ENCODE data around the gene MED25.

Gene MED25

DNA sequence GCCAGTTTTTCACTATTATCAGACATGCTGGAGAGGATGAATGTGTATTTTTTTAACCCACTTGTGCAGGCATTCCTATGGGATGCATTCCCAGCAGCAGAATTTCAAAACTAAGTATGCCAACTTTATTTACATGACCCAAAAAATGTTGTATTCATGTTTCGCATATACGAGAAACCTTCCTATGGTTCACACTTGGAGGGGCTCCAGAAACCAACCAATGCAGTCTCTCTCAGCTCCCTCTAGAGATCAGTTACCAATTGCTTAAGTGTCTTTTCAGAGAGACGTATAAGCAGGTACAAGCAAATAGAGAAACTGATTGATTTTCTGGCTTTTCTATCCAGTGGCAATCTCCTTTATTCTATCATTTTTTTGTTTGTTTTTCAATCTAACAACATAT lies 27.3 kb downstream of the MED25 start:
- FAIRE-seq = no peak

DNA sequence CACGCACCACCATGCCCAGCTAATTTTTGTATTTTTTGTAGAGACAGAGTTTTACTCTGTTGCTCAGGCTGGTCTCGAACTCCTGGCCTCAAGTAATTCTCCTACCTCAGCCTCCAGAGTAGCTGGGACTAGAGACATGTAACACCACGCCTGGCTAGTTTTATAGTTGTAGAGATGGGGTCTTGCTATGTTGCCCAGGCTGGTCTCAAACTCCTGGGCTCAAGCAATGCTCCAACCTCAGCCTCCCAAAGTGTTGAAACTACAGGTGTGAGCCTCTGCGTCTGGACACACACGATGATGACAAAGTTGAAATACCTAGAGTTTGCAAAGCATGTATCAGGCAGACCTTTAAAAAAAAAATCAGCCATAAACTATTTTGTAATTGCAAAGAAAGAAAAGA lies 28.3 kb downstream of the MED25 start:
- FAIRE-seq = no peak

DNA sequence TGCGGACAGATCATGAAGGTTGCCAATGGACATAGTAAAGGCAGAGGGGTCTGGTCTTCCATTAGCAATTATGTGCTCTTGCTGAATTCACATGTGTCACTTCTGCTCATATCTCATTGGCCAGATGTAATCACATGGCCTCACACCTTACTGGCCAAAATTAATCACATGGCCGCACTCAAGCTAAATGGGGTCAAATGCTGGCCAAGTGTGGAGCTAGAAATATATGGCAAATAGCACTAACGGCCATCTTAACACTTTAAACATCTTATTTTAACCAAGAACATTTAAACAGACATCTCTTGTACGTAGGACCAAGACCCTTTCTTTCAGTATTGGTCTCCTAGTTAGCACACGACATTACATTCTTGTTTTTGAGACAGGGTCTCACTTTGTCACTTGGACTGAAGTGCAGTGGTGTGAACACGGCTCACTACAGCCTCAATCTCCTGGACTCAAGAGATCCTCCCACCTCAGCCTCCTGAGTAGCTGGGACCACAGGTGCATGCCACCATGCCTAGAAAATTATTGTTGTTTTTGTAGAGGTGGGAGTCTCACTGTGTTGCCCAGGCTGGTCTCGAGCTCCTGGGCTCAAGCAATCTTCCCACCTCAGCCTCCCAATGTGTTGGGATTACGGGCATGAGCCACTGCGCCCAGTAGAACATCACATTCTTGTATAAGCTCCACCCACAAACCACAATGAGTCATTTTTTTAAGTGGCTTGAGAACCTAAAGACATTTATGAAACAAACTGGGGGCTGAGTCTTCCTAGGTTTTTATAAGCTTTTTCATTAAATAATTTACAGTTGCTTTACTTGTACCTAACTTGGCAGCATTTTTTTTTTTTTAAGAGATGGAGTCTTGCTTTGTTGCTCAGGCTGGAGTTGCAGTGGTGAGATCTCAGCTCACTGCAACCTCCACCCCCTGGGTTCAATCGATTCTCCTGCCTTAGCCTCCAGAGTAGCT lies 29.9 kb downstream of the MED25 start:
- FAIRE-seq = no peak

GRCh38 chr19:49848938-49849337 lies 30.8 kb downstream of the MED25 start:
- no peak for FAIRE-seq

DNA sequence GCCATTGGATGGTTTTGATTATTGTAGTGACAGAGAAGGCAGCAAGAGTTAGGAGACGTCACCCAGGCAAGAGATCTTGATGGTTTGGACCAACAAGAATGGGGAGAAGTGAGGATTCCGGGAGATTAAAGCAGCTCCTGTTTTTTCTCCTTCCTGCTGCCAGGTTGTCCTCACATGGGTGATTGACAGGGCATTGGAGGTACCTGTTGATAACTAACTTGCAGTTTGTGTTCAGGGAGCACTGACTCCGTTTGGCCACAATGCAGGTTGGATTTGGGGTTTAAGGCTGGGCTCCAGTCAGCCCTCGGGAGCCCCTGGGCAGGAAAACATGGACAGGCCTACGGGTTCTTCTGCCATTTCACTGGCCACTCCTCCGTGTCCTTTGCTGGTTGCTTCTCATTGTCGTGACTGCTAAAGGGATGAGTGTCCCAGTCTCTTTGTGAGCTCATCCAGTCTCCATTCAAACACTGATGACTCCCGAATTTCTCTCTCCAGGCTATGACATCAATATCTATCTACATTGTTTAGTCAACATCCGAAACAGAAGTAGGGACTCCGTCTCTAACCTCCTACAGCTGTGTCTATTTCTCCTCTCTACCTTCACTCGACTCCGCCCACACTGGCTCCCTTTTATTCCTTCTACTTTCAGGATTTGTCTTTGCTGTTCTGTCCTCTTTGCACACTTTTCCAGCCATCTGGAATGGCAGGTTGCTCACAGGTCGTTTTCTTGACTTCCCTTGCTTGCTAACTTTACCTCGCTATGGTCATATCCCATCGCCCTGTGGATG lies 31.5 kb downstream of the MED25 start:
- FAIRE-seq = no peak

GRCh38 chr19:49850221-49850486 lies 32.1 kb downstream of the MED25 start:
- FAIRE-seq = no peak

DNA sequence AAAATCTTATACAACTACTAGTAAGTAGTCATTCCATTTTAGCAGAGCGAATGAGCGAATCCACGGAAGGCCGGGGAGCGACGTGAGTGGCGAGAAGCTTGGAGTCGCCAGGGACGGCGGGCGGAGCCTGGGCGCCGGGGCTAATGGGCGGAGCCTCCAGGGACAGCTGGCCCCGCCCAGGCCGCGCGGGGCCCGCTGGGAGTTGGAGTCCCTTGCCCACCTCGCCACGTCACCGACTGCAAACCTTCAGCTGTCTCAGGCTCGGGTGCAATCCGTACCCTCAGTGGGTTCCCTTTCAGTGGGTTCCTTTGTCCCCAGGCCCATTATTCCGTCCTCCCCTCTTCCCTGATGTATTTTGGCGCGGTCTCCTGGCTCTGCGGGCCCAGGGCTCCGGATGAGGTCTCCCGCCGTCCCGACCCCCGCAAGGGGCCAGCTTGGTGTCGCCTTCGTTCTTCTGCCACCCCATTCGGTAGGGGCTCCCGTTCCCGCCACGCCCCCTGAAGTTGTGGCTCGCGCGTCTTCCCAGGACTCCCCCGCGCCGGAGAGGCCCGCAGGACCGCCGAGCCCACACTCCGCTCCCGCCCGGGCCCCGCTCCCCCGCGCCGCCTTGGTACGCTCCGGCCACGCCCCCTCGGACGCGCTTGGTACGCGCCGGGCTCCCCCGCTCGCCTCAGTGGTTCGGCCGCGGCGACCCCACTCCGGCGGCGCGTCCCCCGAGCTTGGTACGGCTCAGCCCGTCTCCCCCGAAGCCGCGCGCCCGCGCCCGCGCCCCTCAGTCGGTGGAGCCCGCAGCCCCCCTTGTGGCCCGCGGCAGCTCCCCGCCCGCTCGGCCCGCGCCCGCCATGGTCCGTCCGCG lies 32.6 kb downstream of the MED25 start, which contains the start of gene PTOV1:
PTOV1 (plus strand) TSS at position 673 of the 856 bp plus-strand sequence.
- no peak for FAIRE-seq

DNA sequence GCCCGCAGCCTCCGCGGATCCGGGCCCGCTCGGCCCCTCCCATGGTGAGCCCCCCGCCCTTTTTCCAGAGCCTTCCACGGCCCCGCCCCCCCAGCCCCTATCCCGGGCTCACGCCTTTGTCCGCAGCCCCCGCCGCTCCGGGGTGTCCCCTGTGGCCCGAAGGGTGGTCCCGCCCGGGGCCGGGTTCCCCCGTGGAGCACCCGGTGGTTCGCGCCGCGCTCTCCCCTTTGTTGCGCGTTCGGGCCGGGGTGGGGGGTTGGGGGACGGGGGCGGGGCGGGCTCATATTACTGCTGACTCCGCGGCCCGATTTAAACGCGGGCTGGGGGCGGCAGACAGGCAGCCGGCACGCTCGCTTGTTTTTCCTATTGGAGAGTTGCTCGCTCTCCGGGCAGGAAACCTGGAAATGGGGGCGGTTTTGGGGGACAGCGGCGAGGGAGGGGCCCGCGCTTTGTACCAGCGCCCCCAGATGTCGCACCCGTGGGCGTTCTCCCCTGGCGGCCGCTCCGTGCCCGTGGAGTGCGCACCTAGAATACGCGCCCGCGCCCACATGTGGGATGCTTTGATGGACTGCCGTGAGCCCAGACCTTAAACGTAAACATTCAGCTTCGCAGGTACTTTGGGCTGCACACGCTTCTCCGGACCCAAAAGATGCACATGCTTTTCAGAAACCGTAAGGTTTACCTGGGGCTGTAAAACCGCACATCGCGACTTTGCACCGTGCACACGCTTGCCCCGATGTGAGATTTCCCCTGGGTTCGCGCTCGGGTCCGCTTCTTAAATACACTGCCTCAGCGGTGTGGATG lies 33.6 kb downstream of the MED25 start:
- FAIRE-seq = no peak

GRCh38 chr19:49852631-49853126 lies 34.6 kb downstream of the MED25 start:
- FAIRE-seq = no peak

DNA sequence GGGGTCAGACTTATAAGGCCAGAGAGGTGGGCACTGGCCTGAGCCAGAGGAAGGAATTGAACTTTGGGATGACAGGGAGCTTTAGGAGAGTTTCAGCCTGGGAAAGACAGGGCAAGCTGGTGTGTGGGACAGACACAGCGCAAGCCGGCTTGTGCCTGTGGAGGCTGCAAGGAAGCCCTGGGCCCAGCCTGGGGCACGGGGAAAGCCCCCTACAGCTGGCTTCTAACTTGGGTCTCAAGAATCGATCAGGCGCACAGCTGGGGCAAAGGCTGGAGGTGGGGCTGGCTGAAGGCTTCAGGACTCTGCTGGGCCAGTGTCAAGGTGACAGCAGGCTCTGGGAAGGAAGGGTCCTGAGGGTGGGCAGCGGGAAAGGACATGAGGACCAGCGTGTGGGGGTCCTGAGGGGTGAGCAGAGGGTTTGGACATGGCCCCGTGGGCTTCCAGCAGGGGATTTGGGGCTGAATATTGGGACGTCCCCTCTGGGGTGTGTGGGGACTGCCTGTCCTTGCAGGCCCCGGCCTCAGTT lies 35.8 kb downstream of the MED25 start:
- no peak for FAIRE-seq

DNA sequence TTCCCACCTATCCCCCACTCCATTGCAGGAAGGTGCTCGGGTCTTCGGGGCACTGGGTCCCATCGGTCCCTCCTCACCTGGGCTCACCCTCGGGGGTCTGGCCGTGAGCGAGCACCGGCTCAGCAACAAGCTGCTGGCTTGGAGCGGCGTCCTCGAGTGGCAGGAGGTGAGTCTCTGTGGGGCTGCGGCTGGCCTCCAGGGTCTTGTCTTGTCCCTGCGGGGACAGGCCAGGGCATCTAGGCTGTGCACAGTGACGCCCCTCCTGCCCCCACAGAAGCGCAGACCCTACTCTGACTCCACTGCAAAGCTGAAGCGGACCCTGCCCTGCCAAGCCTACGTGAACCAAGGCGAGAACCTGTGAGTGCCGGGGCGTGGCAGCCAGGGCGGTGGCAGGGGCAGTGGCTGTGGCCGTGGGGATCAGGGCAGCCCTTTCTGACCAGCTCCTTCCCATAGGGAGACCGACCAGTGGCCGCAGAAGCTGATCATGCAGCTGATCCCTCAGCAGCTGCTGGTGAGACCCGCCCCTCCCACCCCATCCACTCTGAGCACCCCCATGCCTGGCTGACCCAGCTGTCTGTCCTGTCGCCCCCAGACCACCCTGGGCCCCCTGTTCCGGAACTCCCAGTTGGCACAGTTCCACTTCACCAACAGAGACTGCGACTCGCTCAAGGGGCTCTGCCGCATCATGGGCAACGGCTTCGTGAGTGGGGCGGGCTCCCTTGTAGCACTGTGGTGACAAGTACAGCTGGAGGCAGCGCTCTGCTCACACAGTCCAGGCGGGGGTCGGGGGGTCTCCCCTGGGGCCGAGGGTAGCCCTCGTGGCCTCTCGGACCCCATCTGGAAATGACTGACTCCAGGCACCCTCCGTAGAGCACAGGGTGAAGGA lies 36.5 kb downstream of the MED25 start:
- FAIRE-seq = no peak

DNA sequence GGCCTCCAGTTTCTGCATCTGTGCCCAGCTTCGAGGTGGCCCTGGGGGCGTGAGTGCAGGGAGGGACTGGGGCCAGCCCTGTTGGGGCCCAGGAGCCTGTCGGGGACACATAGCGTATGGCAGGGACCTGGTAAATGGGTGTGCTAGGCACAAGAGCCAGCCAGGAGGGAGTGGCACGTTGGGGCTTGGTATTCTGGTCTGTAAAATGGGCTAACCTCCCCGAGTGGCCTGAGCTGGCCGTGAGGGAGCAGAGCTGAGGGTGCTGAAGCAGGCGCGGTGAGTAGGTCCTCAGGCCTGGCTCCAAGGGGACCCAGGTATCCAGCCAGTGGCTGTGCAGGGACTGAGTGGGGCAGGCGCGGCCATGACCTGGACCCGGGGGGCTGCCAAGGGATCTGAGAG lies 37.2 kb downstream of the MED25 start:
- no peak for FAIRE-seq

DNA sequence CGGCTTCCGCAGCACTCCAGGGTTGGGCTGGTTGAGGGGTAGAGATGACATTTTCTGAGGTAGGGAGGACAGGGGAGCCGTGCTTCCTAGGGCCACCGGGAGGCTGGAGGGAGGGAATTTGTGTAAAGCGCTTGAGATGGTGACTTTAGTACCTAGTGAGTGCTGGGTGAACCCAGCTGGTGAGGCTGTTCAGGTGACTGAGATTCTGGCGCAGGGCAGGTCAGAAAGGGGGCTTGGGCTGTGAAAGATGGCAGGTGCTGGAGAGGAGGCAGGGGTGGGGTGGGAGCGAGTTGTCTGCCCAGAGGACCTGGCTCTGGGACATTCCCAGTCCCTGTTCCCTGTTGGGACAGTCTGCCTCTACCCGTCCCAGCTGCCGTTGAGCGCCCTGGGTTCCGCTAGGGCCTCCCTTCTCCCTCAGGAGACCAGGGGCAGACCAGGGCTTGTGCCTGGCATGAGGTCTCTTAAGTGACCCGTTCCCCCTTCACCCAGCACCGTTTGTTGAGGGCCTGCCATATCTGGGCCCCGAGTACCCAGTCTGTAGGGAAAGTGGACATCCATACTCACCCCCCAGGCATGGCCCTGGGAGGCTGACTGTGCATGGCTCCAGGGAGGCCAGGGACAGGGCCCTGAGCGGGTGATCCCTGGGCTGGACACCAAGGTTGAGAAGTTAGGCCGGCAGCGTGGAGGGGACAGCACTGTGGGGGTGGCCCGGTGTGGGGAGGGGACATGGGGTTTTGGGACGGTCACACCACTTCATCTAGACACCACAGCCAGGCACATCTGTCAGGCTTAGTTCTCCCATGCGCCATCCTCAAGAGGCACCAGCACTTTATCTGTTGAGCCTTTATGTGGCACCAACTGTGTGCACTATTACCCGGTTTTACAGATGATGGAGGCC lies 37.8 kb downstream of the MED25 start:
- no peak for FAIRE-seq

GRCh38 chr19:49856574-49857021 lies 38.5 kb downstream of the MED25 start:
- FAIRE-seq = no peak

GRCh38 chr19:49857061-49857837 lies 39.2 kb downstream of the MED25 start:
- FAIRE-seq = no peak

- FAIRE-seq = no peak
Measured at GRCh38 chr19:49857838-49858087, 39.7 kb downstream of the MED25 start.

DNA sequence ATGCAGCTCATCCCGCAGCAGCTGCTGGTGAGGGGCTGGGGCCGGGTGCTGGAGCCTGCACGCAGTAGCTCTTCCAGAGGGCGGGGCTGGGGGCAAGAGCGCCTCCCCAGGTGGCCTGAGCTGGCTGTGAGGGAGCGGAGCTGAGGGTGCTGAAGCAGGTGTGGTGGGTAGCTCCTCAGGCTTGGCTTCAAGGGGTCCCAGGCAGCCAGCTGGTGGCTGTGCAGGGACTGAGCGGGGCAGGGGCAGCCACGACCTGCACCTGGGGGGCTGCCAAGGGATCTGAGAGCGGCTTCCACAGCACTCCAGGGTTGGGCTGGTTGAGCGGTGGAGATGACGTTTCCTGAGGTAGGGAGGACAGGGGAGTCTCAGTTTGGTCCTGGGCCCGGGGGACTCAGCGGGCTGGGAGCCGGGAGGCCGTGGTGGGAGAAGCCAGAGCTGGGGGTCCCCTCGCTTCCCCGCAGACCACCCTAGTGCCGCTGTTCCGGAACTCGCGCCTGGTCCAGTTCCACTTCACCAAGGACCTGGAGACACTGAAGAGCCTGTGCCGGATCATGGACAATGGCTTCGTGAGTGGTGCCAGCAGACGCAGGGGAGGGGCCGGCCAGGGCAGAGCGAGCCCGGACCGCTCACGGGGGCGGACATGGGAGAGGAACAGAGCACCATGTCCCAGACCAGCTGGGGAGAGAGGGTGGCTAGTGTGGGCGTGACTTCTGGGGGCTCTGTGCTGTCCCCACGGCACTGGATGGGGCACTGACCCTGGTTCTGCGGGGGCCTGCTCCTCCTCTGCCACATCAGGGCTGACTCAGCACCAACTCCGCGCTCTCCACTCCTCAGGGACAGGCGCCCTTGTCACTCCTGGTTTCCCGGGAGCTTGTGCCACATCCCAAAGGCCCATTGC lies 40.2 kb downstream of the MED25 start:
- FAIRE-seq = no peak

All from colon (tissue), 2 donors.